ENCODE measurements around the gene TGFBR3.

Gene TGFBR3

GRCh38 chr1:91819038-91819788 is 66.7 kb downstream of the TGFBR3 start:
- DNase-seq = no peak

- DNase-seq = no peak
Observed at GRCh38 chr1:91818713-91818975, 67.3 kb downstream of the TGFBR3 start.

- no peak for DNase-seq
Observed at GRCh38 chr1:91817211-91817905, 68.6 kb downstream of the TGFBR3 start.

GRCh38 chr1:91816031-91816430 is 69.9 kb downstream of the TGFBR3 start:
- DNase-seq = no peak

- no peak for DNase-seq
Observed at GRCh38 chr1:91814448-91814847, 71.5 kb downstream of the TGFBR3 start.

GRCh38 chr1:91813813-91814212 is 72.1 kb downstream of the TGFBR3 start:
- DNase-seq = no peak

GRCh38 chr1:91811363-91812025 is 74.5 kb downstream of the TGFBR3 start:
- no peak for DNase-seq

- no peak for DNase-seq
Observed at GRCh38 chr1:91809317-91809716, 76.6 kb downstream of the TGFBR3 start.

GRCh38 chr1:91807921-91808620 is 77.9 kb downstream of the TGFBR3 start:
- no peak for DNase-seq

GRCh38 chr1:91806769-91807700 is 78.9 kb downstream of the TGFBR3 start:
- no peak for DNase-seq

GRCh38 chr1:91806181-91806768 is 79.7 kb downstream of the TGFBR3 start:
- no peak for DNase-seq

- DNase-seq = peak; percentile 61
Observed at GRCh38 chr1:91805311-91805801, 80.6 kb downstream of the TGFBR3 start.

- DNase-seq = peak; percentile 85
Observed at GRCh38 chr1:91804546-91805023, 81.4 kb downstream of the TGFBR3 start.

- DNase-seq = peak; percentile 70
Observed at GRCh38 chr1:91803847-91804545, 82.0 kb downstream of the TGFBR3 start.

GRCh38 chr1:91803123-91803522 is 82.8 kb downstream of the TGFBR3 start:
- DNase-seq = no peak

- no peak for DNase-seq
Observed at GRCh38 chr1:91801496-91802115, 84.3 kb downstream of the TGFBR3 start.

GRCh38 chr1:91799863-91800262 is 86.1 kb downstream of the TGFBR3 start:
- DNase-seq = no peak

- no peak for DNase-seq
Observed at GRCh38 chr1:91799159-91799558, 86.8 kb downstream of the TGFBR3 start.

- no peak for DNase-seq
Observed at GRCh38 chr1:91798740-91799139, 87.2 kb downstream of the TGFBR3 start.

GRCh38 chr1:91798241-91798648 is 87.7 kb downstream of the TGFBR3 start:
- no peak for DNase-seq

GRCh38 chr1:91797164-91797563 is 88.8 kb downstream of the TGFBR3 start:
- no peak for DNase-seq
